DOHH2 (cell line): ENCODE data around the gene MRPS25.

Experiments used
- H3F3A ChIP-seq: fragments of 200-600 bp; sonication (generic), shearing (Covaris generic); 2 replicates; pipeline ENCODE4 v1.6.0; 2016; ENCODE audit warnings: antibody characterized with exemption, mild to moderate bottlenecking; ENCODE audit not compliant: control insufficient read depth, insufficient read depth
- H3K27ac ChIP-seq: fragments of 200-600 bp; sonication (generic); 2 replicates; pipeline ENCODE4 v1.5.1; 2014; ENCODE audit warnings: low read depth, mild to moderate bottlenecking, low read length, moderate library complexity
- H3K27me3 ChIP-seq: fragments of 200-600 bp; sonication (generic); 2 replicates; pipeline ENCODE4 v1.6.1; 2014; ENCODE audit warnings: mild to moderate bottlenecking, low read length, mixed read lengths; ENCODE audit not compliant: control insufficient read depth
- H3K36me3 ChIP-seq: fragments of 200-600 bp; sonication (generic); 2 replicates; pipeline ENCODE4 v1.6.1; 2014; ENCODE audit warnings: mild to moderate bottlenecking, low read length, moderate library complexity, mixed read lengths; ENCODE audit not compliant: control insufficient read depth
- H3K4me1 ChIP-seq: fragments of 200-600 bp; sonication (generic); 2 replicates; pipeline ENCODE4 v1.6.1; 2014; ENCODE audit warnings: mild to moderate bottlenecking, low read length, mixed read lengths; ENCODE audit not compliant: control insufficient read depth
- H3K4me2 ChIP-seq: fragments of 200-600 bp; sonication (generic); 2 replicates; pipeline ENCODE4 v1.6.0; 2014; ENCODE audit warnings: mild to moderate bottlenecking, low read length, moderate library complexity
- H3K4me3 ChIP-seq: fragments of 200-600 bp; sonication (generic); 2 replicates; pipeline ENCODE4 v1.5.1; 2014; ENCODE audit warnings: mild to moderate bottlenecking, low read length, mixed read lengths
- H3K79me2 ChIP-seq: fragments of 200-600 bp; sonication (generic); 2 replicates; pipeline ENCODE4 v1.6.1; 2014; ENCODE audit warnings: mild to moderate bottlenecking, low read length, mixed read lengths; ENCODE audit not compliant: control insufficient read depth
- H3K9me2 ChIP-seq: fragments of 200-600 bp; sonication (generic); replicated peaks from 2 replicates; pipeline ENCODE4 v1.6.1; 2014; ENCODE audit warnings: mild to moderate bottlenecking, low read length, mixed read lengths; ENCODE audit not compliant: control insufficient read depth
- H3K9me3 ChIP-seq: fragments of 200-600 bp; sonication (generic); 2 replicates; pipeline ENCODE4 v1.6.1; 2014; ENCODE audit warnings: antibody characterized with exemption, low read length, mixed read lengths; ENCODE audit not compliant: control insufficient read depth, insufficient read depth
- H4K20me1 ChIP-seq: fragments of 200-600 bp; sonication (generic); 2 replicates; pipeline ENCODE4 v1.6.0; 2014; ENCODE audit warnings: low read depth, mild to moderate bottlenecking, antibody characterized with exemption, low read length, moderate library complexity; ENCODE audit not compliant: control insufficient read depth, insufficient read depth
- CTCF ChIP-seq: fragments of 200-600 bp; sonication (generic); IDR thresholded peaks from one replicate; pipeline ENCODE4 v1.5.1; 2014; ENCODE audit warnings: antibody characterized with exemption, mild to moderate bottlenecking, low read depth, low read length; ENCODE audit not compliant: poor library complexity, severe bottlenecking
- EZH2phosphoT487 ChIP-seq: fragments of 200-600 bp; sonication (generic); IDR thresholded peaks from 2 replicates; pipeline ENCODE4 v1.6.1; 2017; ENCODE audit warnings: borderline replicate concordance, mild to moderate bottlenecking, antibody characterized with exemption, low read length, moderate library complexity, mixed read lengths

Gene MRPS25

GRCh38 chr3:15086263-15086662 lies 21.1 kb upstream of the MRPS25 start:
- TF ChIP-seq EZH2phosphoT487 = no peak
- TF ChIP-seq CTCF = no peak
- Histone ChIP-seq H3K79me2 (no peaks in the 10 kb centered on the region), H3K9me2 (no peaks in the 10 kb centered on the region), H3K27ac (no peak overlapping the region), H3K4me3 (no peak overlapping the region), H4K20me1 (no peaks in the 10 kb centered on the region), H3F3A (no peaks in the 10 kb centered on the region), H3K4me2 (no peak overlapping the region), H3K36me3 (peaks cover 79% of the 10 kb centered on the region), H3K9me3 (no peaks in the 10 kb centered on the region), H3K27me3 (no peaks in the 10 kb centered on the region), H3K4me1 (no peaks in the 10 kb centered on the region)

- Histone ChIP-seq H3K27me3 (no peaks in the 10 kb centered on the region), H3K79me2 (no peaks in the 10 kb centered on the region), H3K36me3 (peaks cover 84% of the 10 kb centered on the region), H3K27ac (no peak overlapping the region), H3K4me1 (no peaks in the 10 kb centered on the region), H3K9me3 (no peaks in the 10 kb centered on the region), H3F3A (no peaks in the 10 kb centered on the region), H4K20me1 (no peaks in the 10 kb centered on the region), H3K4me2 (no peak overlapping the region), H3K9me2 (no peaks in the 10 kb centered on the region), H3K4me3 (no peak overlapping the region)
- TF ChIP-seq CTCF = no peak
- no peak for TF ChIP-seq EZH2phosphoT487
Observed at GRCh38 chr3:15083252-15083651, 18.1 kb upstream of the MRPS25 start.

GRCh38 chr3:15081960-15082664 lies 17.0 kb upstream of the MRPS25 start:
- Histone ChIP-seq H3F3A (no peaks in the 10 kb centered on the region), H3K79me2 (no peaks in the 10 kb centered on the region), H4K20me1 (no peaks in the 10 kb centered on the region), H3K9me2 (no peaks in the 10 kb centered on the region), H3K4me2 (no peak overlapping the region), H3K9me3 (no peaks in the 10 kb centered on the region), H3K4me1 (no peaks in the 10 kb centered on the region), H3K27me3 (no peaks in the 10 kb centered on the region), H3K27ac (no peak overlapping the region), H3K36me3 (peaks cover 88% of the 10 kb centered on the region), H3K4me3 (no peak overlapping the region)
- TF ChIP-seq EZH2phosphoT487 (no peak), CTCF (no peak)

- Histone ChIP-seq H3K27ac (no peak overlapping the region), H3K4me2 (no peak overlapping the region), H3K4me3 (no peak overlapping the region), H3K36me3 (peaks cover 88% of the 10 kb centered on the region), H3F3A (no peaks in the 10 kb centered on the region), H4K20me1 (no peaks in the 10 kb centered on the region), H3K9me2 (no peaks in the 10 kb centered on the region), H3K9me3 (no peaks in the 10 kb centered on the region), H3K4me1 (peaks cover 6% of the 10 kb centered on the region), H3K79me2 (no peaks in the 10 kb centered on the region), H3K27me3 (no peaks in the 10 kb centered on the region)
- TF ChIP-seq CTCF (no peak), EZH2phosphoT487 (no peak)
Observed at GRCh38 chr3:15079091-15079490, 14.0 kb upstream of the MRPS25 start.
